ENCODE measurements around the gene PDZRN3. TPM values are rescaled to one million over a fixed set of nuclear protein-coding genes. Genes with fewer than 3 reads are reported as not detected.
"Not testable (repeated sequence)": the region's sequence is repeated elsewhere in the genome, so short reads cannot be mapped to it uniquely, and the experiment has no call there.

The PDZRN3 gene
- total RNA-seq, 2 donors from 2014 or later: not detected

- Mint-ChIP-seq H3K27me3 (peaks cover 21% of the 10 kb centered on the region), H3K27ac (no peak overlapping the region), H3K9me3 (no peaks in the 10 kb centered on the region), H3K4me3 (no peak overlapping the region), H3K4me1 (no peaks in the 10 kb centered on the region), H3K36me3 (ENCODE audit: low read depth) (no peaks in the 10 kb centered on the region)
- ATAC-seq (replicated peaks): no peak
Measured at GRCh38 chr3:73568371-73568862, 56.3 kb downstream of the PDZRN3 start.

DNA sequence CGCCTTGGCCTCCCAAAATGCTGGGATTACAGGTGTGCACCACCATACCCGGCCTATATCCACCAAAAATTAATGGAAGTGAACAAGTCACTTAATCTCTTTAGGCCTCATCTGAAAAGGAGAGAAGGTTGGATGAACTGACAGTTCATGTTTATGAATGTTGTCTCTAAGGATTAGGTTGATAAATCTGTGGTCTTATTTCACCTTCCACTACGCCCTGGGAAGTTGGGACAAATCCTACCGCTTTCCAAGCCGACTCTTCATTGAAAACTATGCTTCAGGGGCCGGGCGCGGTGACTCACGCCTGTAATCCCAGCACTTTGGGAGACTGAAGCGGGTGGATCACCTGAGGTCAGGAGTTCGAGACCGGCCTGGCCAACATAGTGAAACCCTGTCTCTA, 59.4 kb downstream of the PDZRN3 start:
- ATAC-seq (replicated peaks); H3K9me3 Mint-ChIP-seq: not testable (repeated sequence)

GRCh38 chr3:73563896-73564582, 60.7 kb downstream of the PDZRN3 start:
- no peak for ATAC-seq (replicated peaks)
- no peaks in the 10 kb centered on the region for H3K9me3 Mint-ChIP-seq
- H3K36me3 Mint-ChIP-seq (ENCODE audit: low read depth): no peaks in the 10 kb centered on the region
- no peak overlapping the region for H3K4me3 Mint-ChIP-seq
- H3K4me1 Mint-ChIP-seq: no peaks in the 10 kb centered on the region
- H3K27ac Mint-ChIP-seq: no peak overlapping the region
- H3K27me3 Mint-ChIP-seq: peaks cover 4% of the 10 kb centered on the region

More for the DNA sequence above, 59.4 kb downstream of the PDZRN3 start:
- H3K27ac Mint-ChIP-seq; H3K4me3 Mint-ChIP-seq; H3K4me1 Mint-ChIP-seq; H3K36me3 Mint-ChIP-seq (ENCODE audit: low read depth); H3K27me3 Mint-ChIP-seq: not testable (repeated sequence)

GRCh38 chr3:73561494-73561893, 63.2 kb downstream of the PDZRN3 start:
- no peaks in the 10 kb centered on the region for H3K36me3 Mint-ChIP-seq (ENCODE audit: low read depth)
- ATAC-seq (replicated peaks): no peak
- no peak overlapping the region for H3K27ac Mint-ChIP-seq
- no peaks in the 10 kb centered on the region for H3K9me3 Mint-ChIP-seq
- H3K27me3 Mint-ChIP-seq: peaks cover 4% of the 10 kb centered on the region
- H3K4me1 Mint-ChIP-seq: no peaks in the 10 kb centered on the region
- no peak overlapping the region for H3K4me3 Mint-ChIP-seq

DNA sequence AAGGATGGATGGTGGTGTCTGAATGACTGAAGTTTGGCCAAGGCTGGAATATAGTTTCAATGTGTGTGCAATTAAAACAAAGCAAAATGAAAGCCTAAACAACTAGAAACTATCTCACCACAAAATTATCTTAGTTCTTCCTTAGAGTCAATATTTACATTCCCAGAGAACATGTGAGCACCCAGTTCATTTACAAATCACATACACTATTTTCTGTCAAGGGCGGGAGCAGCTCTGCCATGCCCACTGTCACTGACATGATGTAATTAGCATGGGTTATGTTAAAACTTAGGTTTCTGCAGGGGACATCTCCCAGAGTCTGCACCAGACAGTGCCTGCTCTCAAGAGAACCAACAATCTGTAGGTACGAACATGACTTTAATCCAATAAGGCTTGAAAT, 65.0 kb downstream of the PDZRN3 start:
- ATAC-seq (replicated peaks): no peak
- peaks cover 4% of the 10 kb centered on the region for H3K27me3 Mint-ChIP-seq
- no peaks in the 10 kb centered on the region for H3K4me1 Mint-ChIP-seq
- H3K27ac Mint-ChIP-seq: no peak overlapping the region
- H3K4me3 Mint-ChIP-seq: no peak overlapping the region
- H3K9me3 Mint-ChIP-seq: no peaks in the 10 kb centered on the region
- H3K36me3 Mint-ChIP-seq (ENCODE audit: low read depth): no peaks in the 10 kb centered on the region

DNA sequence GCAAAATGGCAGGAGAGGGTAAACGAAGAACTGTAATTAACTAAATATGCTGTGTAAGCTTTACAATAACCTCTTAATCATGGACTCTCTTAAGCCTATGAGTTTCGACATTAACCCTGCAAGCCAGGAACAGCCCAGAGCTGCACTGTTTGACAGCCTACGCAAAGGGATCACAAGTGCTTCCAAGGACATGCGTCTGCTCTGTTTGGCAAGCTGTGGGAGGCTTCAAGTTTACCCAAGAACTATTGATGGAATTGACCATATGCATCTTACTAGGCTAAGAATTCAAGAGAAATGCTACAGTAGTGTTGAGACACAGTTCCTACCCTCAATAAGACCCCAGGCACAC, 66.0 kb downstream of the PDZRN3 start:
- Mint-ChIP-seq H3K36me3 (ENCODE audit: low read depth) (no peaks in the 10 kb centered on the region), H3K4me1 (no peaks in the 10 kb centered on the region), H3K4me3 (no peak overlapping the region), H3K9me3 (no peaks in the 10 kb centered on the region), H3K27ac (no peak overlapping the region), H3K27me3 (no peaks in the 10 kb centered on the region)
- no peak for ATAC-seq (replicated peaks)

GRCh38 chr3:73557986-73558726, 66.6 kb downstream of the PDZRN3 start:
- H3K27me3 Mint-ChIP-seq: no peaks in the 10 kb centered on the region
- H3K4me1 Mint-ChIP-seq: no peaks in the 10 kb centered on the region
- no peak overlapping the region for H3K27ac Mint-ChIP-seq
- H3K36me3 Mint-ChIP-seq (ENCODE audit: low read depth): no peaks in the 10 kb centered on the region
- no peak for ATAC-seq (replicated peaks)
- no peak overlapping the region for H3K4me3 Mint-ChIP-seq
- H3K9me3 Mint-ChIP-seq: no peaks in the 10 kb centered on the region

DNA sequence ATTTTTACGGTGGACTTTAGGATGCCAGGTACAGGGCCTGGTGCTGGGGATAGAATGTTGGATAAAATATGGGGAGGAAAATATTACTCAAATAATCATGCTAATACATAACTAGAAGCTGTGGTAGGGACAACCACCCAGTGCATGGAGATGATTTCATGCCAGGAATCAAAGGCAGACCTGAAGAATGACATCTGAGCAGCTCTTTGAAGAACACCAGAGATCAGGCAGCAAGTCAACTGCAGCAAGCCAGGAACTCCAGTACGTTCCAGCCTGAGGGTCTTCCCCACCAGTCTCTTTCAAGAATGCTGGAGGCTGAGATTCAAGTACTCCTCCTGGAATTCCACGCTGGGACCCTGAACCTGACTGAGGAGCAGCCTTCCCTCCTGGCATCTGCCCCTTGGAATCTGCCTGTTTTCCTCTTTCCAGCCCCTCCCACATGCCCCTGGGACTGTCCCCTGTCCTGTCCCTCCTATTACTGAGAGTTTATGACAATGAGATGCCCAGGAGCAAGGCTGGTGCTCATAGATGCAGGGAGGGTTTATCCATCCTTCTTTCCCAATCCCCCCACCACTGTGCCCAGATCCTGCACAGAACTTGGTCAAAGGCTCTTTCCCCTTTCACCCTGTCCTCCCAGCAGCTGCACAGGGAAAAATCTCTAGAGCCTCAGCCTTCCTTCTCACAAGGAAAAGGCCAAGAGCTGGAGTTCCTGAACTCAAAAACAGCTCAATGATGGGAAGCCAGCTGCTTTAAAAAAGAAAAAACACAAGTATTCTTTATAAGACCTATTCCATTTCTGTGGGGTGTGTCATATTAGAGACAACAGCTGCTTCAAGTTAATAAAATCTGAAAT, 68.0 kb downstream of the PDZRN3 start:
- H3K4me1 Mint-ChIP-seq: no peaks in the 10 kb centered on the region
- no peaks in the 10 kb centered on the region for H3K27me3 Mint-ChIP-seq
- H3K36me3 Mint-ChIP-seq (ENCODE audit: low read depth): no peaks in the 10 kb centered on the region
- H3K4me3 Mint-ChIP-seq: no peak overlapping the region
- ATAC-seq (replicated peaks): no peak
- no peaks in the 10 kb centered on the region for H3K9me3 Mint-ChIP-seq
- no peak overlapping the region for H3K27ac Mint-ChIP-seq

GRCh38 chr3:73555076-73555475, 69.7 kb downstream of the PDZRN3 start:
- H3K4me1 Mint-ChIP-seq: no peaks in the 10 kb centered on the region

GRCh38 chr3:73552700-73553099, 72.0 kb downstream of the PDZRN3 start:
- H3K4me3 Mint-ChIP-seq: no peak overlapping the region
- no peaks in the 10 kb centered on the region for H3K27me3 Mint-ChIP-seq
- no peaks in the 10 kb centered on the region for H3K36me3 Mint-ChIP-seq (ENCODE audit: low read depth)
- H3K9me3 Mint-ChIP-seq: no peaks in the 10 kb centered on the region
- no peak overlapping the region for H3K27ac Mint-ChIP-seq
- ATAC-seq (replicated peaks): no peak
- H3K4me1 Mint-ChIP-seq: no peaks in the 10 kb centered on the region

More at GRCh38 chr3:73555076-73555475, 69.7 kb downstream of the PDZRN3 start:
- Mint-ChIP-seq H3K4me3 (no peak overlapping the region), H3K36me3 (ENCODE audit: low read depth) (no peaks in the 10 kb centered on the region), H3K9me3 (no peaks in the 10 kb centered on the region), H3K27me3 (no peaks in the 10 kb centered on the region), H3K27ac (no peak overlapping the region)
- ATAC-seq (replicated peaks): no peak

- no peaks in the 10 kb centered on the region for H3K27me3 Mint-ChIP-seq
- no peaks in the 10 kb centered on the region for H3K36me3 Mint-ChIP-seq (ENCODE audit: low read depth)
- H3K4me3 Mint-ChIP-seq: no peak overlapping the region
- no peak overlapping the region for H3K27ac Mint-ChIP-seq
- no peaks in the 10 kb centered on the region for H3K4me1 Mint-ChIP-seq
- ATAC-seq (replicated peaks): no peak
- H3K9me3 Mint-ChIP-seq: no peaks in the 10 kb centered on the region
Measured at GRCh38 chr3:73550032-73550431, 74.7 kb downstream of the PDZRN3 start.

DNA sequence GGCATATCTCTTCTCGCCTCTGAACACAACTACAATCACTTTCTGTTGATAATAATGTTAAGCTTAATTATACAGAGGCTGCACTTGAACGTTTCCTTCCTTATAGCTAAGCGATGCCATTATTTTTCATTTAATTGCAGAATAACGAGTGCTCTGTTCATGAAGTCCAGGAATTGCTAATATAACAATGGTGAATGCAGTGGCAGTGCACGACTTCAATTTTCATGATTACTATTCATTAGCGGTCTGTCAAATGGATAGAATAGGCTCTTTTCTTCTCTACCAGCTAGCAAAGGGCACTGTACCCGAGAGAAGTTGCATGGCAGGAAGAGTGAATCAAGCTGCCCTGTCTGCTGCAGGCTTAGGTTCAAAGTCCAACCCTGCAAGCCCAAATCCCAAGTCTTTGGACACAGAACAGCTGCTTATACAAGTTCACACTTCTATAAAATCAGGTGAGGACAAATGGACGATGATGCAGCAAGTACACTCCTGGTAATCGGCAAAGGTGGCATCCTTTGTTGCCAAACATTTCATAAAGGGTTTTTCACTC, 75.6 kb downstream of the PDZRN3 start:
- H3K9me3 Mint-ChIP-seq: no peaks in the 10 kb centered on the region
- no peaks in the 10 kb centered on the region for H3K4me1 Mint-ChIP-seq
- no peak overlapping the region for H3K4me3 Mint-ChIP-seq
- H3K27ac Mint-ChIP-seq: no peak overlapping the region
- no peak for ATAC-seq (replicated peaks)
- no peaks in the 10 kb centered on the region for H3K27me3 Mint-ChIP-seq
- no peaks in the 10 kb centered on the region for H3K36me3 Mint-ChIP-seq (ENCODE audit: low read depth)

- Mint-ChIP-seq H3K36me3 (ENCODE audit: low read depth) (no peaks in the 10 kb centered on the region), H3K4me1 (no peaks in the 10 kb centered on the region), H3K27me3 (no peaks in the 10 kb centered on the region), H3K27ac (no peak overlapping the region), H3K9me3 (no peaks in the 10 kb centered on the region), H3K4me3 (no peak overlapping the region)
- ATAC-seq (replicated peaks): no peak
Measured at GRCh38 chr3:73548436-73548835, 76.3 kb downstream of the PDZRN3 start.

DNA sequence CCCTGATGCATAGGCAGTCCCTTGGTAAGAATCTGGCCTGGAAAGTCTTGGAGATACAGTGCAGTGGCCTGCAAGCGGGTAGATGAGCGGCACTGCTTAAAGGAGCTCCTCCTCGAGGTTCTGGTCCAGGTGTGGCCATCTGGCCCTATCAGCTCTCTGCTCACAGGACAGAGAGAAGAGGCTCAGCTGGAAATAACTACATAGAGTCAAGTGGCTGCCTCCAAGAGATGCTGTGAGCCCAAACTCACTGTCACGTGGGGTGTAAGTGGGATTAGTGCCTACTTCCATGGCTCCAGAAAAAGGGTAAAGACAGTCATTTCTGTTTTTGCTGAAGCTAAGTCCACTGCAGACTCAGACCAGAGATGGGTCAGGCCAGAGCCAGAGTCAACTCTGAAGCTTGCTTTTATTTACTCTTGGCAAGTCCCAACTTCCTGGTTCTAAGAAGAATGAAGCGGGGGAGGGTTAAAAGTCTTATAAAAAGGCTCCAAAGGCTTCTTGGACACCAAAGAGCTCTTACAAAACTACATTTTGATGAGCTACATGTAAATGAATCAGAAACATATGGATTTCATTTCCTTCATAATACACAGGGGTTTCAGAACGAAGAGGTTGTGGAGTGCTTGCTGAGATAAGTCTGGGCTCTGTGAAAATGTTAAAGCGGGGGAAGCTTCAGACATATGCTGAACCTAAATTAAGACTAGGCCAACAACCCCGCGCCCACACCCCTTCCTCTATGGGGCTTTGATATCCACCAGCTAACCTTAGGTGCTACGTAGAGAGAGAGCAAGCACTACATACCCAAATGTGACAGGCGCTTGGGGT, 77.1 kb downstream of the PDZRN3 start:
- Mint-ChIP-seq H3K27me3 (no peaks in the 10 kb centered on the region), H3K4me1 (no peaks in the 10 kb centered on the region), H3K9me3 (no peaks in the 10 kb centered on the region), H3K27ac (no peak overlapping the region), H3K4me3 (no peak overlapping the region), H3K36me3 (ENCODE audit: low read depth) (no peaks in the 10 kb centered on the region)
- ATAC-seq (replicated peaks): no peak
